GM21529 (cell line): ENCODE results near the gene AS3MT.
A peak's percentile ranks its signal among the peaks of the same experiment; 100 is the strongest.
"Not testable (repeated sequence)": the region's sequence is repeated elsewhere in the genome, so short reads cannot be mapped to it uniquely, and the experiment has no call there.

Source experiments
- ATAC-seq: cut with Tn5 transposase; IDR thresholded peaks from one replicate; pipeline ENCODE4 v1.9.1; 2021; ENCODE audit not compliant: unreplicated experiment

Gene AS3MT, protein sequence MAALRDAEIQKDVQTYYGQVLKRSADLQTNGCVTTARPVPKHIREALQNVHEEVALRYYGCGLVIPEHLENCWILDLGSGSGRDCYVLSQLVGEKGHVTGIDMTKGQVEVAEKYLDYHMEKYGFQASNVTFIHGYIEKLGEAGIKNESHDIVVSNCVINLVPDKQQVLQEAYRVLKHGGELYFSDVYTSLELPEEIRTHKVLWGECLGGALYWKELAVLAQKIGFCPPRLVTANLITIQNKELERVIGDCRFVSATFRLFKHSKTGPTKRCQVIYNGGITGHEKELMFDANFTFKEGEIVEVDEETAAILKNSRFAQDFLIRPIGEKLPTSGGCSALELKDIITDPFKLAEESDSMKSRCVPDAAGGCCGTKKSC

DNA sequence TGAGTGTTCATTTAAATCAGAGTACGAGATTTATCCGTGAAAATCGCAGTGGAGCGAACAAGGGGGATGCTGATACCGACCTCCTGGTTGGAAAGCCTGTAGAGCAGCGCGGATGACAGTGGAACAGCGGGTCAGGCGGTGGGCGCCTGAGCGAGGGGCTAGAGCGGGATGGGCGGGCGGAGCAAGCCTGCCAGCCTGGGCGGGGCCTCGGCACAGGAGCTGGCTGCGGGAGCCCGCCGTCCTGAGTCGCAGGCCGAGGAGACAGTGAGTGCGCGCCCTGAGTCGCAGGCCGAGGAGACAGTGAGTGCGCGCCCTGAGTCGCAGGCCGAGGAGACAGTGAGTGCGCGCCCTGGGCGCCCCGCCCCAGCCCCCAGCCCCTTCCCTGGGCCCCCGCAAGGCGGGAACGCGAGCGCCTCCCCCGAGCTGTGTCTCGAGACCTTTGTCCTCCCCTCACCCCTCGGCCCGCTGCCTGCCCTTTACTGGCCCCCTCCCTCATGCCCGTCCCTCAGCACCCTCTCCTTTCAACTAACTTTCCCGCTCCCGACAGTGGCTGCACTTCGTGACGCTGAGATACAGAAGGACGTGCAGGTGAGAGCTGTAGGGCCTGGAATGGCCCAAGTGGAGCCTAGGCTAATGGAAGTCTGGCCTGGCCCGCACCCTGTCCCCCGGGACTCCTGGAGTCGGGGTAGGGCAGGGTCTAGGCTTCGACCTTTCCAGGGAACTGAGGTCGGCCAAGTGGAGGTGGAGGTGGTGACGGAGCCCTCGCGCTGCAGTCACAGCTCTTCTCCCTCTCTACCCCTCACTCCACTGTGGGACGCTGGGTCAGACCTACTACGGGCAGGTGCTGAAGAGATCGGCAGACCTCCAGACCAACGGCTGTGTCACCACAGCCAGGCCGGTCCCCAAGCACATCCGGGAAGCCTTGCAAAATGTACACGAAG, at the start of gene AS3MT:
Gene AS3MT, plus strand, starts transcription at position 213 of the 941 bp plus-strand sequence. Its CDS starts 123 bp downstream, at position 336.
- peak; percentile 45 for ATAC-seq

DNA sequence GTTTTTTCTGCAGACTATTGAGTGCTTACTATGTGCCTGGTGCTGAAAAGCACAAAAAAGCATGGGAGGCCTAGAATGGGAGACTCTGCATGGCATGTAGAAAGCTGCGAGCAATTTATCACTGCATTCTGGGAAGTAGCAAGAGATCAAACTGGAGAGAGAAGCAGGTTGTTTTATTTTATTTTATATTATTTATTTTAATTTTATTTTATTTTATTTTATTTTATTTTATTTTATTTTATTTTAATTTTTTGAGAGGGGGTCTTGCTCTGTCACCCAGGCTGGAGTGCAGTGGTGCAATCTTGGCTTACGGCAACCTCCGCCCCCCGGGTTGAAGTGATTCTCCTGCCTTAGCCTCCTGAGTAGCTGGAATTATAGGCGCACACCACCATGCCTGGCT, 49.3 kb upstream of the AS3MT start:
- not testable (repeated sequence) for ATAC-seq

DNA sequence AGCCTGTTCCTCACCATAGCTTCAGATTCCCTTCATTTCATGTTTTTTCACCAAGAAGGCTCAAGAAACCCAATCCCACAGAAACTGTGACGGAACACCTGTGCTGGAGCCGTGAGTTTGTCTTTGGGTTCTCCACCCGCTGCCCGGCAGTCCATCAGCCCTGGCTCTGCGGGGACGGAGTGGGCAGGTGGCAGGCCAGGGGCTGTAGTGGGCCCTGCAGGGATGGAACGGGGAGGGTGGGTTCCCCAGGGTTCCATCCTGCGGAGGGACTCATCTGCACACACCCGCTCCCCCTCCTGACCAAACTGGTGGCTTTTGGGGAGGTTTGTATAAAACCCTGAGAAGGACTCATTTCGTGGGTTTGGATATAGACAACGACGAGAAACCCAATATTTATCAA, 47.0 kb upstream of the AS3MT start:
- no peak for ATAC-seq

DNA sequence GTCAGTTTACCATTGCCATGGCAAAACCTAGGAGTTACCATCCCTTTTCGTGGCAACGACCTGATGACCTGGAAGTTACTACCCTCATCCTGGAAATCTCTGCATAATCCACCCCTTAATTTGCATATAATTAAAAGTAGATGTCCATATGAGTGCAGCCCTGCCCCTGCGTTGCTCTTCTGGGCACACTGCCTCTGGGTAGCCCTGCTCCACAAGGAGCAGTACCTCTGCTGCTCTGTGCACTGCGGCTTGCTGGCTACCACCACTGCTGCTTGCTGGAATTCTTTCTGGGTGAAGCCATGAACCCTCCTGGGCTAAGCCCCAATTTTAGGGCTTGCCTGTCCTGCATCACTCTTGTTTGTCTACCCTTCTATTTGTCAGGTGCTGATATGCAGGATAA, 44.6 kb upstream of the AS3MT start:
- no peak for ATAC-seq

DNA sequence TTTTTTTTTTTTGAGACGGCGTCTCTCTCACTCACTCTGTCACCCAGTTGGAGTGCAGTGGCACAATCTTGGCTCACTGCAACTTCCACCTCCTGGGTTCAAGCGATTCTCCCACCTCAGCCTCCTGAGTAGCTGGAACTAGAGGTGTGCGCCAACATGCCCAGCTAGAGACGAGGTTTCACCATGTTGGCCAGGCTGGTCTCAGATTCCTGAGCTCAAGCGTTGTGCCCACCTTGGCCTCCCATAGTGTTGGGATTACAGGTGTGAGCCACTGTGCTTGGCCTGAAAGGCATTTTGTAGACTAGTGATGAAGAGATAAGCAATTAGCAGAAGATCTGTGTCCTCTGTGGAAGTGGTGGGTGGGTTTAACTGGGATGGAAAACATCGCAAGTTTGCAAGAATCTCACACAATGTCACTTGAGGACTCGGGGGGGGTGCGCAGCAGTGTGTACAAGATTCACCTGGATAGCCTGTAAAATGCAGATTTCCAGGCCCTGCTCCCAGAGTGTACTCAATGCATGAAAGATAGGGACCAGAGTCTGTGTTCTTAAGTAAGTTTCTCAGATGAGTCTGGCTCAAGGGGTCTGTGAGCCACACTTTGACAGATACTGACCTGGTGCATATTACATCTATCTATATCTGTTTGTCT, 43.0 kb upstream of the AS3MT start:
- no peak for ATAC-seq

DNA sequence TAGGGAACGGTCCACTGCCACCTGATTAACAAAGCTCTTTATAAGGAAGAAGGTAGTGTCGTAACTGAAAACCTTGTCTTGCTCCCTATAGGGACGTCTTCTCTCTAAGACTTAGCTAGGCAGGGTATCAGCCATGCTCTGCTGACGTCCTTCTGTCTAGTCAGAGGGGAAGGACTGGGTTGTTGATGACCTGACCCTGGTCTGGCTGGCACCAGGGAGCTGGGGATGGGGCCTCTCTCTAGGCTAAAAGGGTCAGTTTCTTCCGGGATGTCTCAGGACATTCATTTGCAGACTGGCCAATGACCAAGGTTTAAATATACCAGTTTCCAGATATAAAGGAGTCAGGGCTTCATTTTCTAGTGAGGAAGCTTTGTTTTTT, 41.7 kb upstream of the AS3MT start:
- ATAC-seq = no peak

DNA sequence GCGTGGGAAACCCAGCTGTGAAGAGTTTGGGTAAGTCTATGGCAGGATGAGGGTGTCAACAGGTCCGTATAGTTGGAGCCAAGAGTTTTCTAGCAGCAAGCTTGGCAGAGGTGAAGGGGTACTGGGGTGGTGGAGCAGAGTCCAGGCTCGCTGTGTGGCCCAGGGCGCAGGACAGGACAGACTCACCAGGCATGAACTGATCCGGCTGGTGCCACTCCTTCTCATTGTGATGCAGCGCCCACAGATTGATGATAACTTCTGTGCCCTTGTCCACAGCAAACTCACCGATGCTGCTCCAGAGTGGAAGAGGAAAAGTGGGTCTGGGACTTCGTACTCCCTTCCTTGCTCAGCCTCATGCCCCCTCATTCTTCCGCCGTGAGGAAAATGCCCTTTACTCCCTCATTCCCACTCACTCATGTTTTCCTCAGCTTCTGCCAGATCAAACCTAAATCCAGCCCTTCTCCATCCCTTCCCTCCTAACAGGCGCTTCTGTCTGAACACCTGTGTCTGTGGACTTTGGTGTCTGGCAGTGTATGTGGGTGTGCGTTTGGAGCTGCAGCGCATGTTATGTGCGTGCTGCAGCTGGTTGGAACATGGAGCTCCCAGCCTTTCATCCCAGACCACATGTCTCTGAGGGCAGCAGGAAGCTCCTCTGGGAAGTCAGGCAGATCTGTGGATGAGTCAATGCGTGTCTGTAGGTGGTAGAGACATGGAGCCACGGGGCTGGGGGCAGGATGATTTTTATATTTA, 37.8 kb upstream of the AS3MT start:
- no peak for ATAC-seq

DNA sequence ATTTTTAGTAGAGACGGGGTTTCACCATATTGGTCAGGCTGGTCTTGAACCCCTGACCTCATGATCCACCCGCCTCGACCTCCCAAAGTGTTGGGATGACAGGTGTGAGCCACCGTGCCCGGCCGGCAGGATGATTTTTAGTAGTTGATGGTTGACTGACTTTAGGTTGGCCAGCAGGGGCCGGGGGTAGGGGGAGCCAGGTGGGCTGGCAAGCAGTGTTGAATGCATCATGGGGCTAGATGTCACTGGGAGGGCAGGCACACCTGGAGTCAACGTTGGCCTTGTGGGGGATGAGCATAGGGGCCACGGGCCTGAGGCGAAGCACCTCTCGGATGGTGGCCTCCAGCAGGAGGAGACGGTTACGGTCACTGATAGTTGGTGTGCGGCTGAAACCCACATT, 37.0 kb upstream of the AS3MT start:
- ATAC-seq = no peak

DNA sequence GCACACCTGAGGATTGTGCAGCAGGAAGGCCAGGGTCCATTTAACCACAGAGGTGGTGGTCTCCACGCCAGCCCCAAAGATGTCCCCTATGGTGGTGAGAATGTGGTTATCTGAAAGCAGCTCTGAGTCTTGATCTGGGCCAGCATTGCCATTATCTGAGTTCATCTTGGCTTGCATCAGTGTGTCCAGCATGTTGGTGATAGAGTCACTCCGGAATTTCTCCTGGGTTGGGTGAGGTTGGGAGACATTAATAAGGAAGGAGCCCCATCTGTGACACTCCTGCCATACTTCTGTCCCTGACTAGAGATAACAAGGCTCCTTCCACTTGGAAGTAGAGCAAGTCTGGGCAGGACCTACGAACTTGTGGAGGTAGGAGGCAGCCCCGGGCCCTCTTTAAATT, 36.3 kb upstream of the AS3MT start:
- ATAC-seq = no peak

DNA sequence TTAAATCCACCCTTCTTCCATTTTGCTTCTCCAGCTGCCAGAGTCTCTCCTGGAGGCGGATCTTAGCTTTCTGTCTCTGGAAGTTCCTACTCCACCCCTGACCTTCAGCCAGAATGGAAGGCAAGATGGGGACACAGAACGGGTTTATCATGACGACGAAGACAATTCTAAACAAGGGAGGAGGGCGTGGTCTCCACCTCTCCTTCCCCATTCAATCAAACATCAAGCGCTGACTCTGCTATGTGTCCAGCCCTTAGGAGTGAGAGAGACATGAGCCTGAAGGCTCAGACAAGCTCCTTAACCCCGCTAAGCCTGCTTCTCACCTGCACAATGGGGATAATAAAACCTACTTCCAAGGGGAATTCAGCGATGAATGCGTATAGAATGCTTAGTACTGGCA, 35.1 kb upstream of the AS3MT start:
- ATAC-seq = no peak

DNA sequence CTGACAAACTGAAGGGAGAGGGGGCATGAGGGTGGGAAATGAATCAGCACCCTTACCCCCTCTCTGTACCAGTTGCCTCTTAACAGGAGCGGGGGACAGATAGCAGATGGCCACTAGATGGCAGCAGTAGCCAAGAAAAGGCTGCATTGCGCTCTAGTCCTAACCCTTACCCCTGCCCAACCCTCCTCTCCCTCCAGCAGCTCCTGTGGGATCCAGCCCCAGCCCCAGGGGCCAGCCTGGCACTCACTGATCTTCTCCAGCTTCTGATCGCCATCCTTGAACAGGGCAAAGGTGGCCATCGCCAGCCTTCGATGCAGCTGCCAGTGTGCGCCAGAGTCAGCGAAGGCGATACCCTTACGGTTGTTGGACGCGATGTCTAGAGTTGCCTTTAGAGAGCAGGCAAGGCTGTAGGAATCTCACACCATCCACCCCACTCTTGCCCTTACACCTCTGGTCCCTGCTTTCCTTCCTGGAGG, 34.2 kb upstream of the AS3MT start:
- peak; percentile 61 for ATAC-seq

DNA sequence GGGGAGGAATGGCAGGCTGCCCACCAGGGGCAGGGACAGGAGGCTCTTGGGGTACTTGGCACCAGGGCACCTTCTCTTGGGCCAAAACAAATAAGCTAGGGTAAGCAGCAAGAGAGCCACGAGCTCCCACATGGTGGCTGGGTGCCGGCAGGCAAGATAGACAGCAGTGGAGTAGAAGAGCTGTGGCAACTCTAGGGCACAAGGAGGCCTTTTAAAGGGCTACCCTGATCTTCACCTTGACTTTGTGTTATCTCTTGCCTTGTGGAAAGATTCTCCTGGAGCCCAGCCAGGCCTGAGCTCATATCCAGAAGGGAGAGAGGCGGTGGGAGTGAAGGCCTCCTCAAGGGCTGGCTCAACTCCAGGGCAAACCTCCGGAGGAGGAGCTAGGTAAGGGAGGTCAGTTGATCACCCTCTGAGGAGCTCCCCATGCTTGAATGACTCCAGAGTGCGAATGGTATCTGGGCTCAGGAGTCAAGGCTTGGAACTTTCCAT, 32.0 kb upstream of the AS3MT start, which contains the start of gene CYP17A1:
Gene CYP17A1, minus strand, starts transcription at position 184 of the 492 bp plus-strand sequence. Its CDS starts 52 bp downstream, at position 132.
- ATAC-seq = no peak

DNA sequence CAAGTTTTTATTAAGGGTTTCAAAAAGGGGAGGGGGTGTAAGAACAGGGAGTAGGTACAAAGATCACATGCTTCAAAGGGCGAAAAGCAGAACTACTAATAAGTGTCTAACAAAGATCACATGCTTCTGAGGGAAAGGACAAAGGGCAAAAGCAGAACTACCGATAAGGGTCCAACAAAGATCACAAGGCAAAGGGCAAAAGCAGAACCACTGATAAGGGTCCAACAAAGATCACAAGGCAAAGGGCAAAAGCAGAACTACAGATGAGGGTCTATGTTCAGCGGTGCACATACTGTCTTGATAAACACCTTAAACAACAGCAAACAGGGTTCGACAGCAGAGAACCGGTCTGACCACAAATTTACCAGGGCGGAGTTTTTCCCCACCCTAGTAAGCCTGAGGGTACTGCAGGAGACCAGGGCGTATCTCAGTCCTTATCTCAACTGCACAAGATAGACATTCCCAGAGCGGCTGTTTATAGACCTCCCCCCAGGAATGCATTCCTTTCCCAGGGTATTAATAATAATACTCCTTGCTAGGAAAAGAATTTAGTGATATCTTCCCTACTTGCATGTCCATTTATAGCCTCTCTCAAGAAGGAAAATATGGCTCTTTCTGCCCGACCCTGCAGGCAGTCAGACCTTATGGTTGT, 30.9 kb upstream of the AS3MT start:
- ATAC-seq = not testable (repeated sequence)

DNA sequence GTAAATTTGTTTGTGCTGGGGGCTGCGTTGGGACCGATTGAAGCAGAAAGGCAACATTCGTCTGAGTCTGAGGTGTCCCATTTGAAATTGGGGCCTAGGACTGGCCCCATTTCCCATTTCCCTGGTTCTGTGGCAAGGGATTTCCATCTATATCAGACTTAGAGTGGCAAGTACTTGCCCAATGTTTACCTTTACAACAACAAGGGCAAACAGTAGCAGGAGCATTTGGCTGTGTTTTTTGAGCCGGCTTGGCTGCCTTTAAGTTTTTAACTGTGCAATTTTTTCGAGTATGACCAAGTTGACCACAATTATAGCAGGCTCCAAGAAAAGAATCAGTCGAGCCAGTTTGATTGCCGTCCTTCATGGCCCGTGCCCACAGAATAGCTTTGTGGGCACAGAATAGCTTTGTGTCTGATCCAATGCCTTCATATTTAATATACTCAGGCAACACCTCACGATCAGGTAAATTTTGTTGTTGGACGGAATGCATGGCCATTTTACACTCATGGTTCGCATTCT, 27.4 kb upstream of the AS3MT start:
- no peak for ATAC-seq

DNA sequence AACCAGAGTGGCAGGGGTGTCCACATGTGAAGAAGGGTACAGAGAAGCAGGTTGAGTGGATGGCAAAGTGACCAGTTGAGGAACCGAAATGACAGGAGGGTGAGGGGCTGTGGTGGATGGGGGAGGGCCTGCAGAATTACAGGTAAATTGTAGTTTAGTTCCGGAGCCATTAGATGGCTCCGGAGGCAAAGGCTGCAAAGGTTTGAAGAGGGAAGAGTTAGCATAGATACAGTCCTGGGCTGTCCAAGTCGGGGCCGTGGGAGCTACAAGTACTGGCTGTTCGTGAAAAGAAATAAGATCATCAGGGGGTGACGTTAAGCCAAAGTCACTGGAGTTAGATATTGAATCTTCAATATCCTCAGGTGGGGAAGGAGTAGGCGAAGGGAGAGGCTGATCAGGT, 26.1 kb upstream of the AS3MT start:
- ATAC-seq = not testable (repeated sequence)

DNA sequence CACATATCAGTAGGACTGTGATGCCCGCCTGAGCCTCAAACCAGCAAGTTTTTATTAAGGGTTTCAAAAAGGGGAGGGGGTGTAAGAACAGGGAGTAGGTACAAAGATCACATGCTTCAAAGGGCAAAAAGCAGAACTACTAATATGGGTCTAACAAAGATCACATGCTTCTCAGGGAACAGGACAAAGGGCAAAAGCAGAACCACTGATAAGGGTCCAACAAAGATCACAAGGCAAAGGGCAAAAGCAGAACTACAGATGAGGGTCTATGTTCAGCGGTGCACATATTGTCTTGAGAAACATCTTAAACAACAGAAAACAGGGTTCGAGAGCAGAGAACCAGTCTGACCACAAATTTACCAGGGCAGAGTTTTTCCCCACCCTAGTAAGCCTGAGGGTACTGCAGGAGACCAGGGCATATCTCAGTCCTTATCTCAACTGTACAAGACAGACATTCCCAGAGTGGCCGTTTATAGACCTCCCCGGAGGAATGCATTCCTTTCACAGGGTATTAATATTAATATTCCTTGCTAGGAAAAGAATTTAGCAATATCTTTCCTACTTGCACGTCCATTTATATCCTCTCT, 25.0 kb upstream of the AS3MT start:
- ATAC-seq = not testable (repeated sequence)

DNA sequence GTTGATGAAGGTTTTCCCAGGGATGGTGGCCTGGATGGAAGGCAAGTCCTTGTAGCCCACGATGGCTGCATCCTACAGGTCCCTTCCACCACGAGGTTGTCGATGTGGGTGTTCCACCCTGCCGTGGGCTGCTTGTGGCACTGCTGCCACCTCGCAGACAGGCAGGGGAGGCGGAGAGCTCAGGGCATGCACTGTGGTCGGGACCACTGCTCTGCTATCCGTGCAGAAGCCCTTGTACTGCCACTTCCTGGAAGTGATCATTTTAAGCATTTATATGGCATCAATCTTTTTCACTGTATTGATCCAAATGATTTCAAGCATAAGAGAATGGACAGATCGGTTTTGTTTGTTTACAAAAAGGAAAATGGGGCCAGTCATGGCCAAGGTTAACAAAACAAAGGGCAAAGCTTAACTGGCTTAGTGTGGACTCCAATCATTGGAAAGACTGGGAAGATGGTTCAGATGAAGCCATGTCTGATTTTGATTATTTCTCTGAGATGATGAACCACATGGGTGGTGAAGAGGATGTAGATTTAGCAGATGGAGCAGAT, 23.8 kb upstream of the AS3MT start:
- no peak for ATAC-seq

DNA sequence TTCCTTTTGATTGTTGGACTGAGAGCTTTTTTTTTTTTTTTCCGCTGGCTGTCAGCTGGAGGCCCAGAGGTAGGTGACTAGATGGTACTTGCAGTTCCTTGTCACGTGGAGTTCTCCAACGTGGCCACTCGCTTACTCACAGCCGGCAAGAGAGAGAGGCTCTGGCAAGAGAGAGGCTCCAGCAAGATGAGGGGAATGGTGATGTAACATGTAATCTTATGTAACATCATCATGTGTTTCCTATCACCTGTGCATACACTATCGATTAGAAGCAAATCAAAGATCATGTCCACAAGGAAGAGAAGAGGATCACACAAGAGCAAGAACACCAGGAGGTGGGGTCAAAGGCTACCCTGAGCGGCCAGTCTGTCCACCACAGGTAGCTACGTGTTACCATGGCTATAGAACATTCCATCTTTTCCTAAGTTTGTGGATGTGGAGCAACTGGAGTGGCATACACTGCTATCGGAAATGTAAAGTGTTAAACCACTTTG, 19.2 kb upstream of the AS3MT start:
- ATAC-seq = no peak

DNA sequence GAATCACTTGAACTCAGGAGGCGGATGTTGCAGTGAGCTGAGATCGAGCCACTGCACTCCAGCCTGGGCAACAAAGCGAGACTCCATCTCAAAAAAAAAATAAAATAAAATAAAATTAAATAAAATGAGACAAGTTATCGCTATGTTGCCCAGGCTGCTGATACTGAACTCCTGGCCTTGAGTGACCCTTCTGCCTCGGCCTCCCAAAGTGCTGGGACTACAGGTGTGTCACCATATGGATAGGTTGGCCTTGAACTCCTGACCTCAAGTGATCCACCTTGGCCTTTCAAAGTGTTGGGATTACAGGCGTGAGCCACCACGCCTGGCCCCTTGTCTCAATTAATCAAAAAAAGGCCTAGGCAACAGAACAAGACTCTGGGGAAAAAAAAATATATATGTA, 16.0 kb upstream of the AS3MT start:
- ATAC-seq = not testable (repeated sequence)
